Measurements from ENCODE around the gene OTULINL. TPM values are rescaled to one million over a fixed set of nuclear protein-coding genes. Genes with fewer than 3 reads are reported as not detected.
A peak's percentile ranks its signal among the peaks of the same experiment; 100 is the strongest.

The OTULINL gene
- 0.33 and 1.6 TPM in 2 replicates for total RNA-seq (ENCODE audit: low replicate concordance)

- DNase-seq (ENCODE audit: low read depth), result peak; percentile 60
- peak within 1 kb of the TSS; percentile 66 for H3K4me3 ChIP-seq (ENCODE audit: low read depth, low read length)
- TF ChIP-seq CTCF (IDR thresholded peaks at IDR 0.05; ENCODE audit: insufficient read depth, low read length), result no peak
Observed at GRCh38 chr5:14581106-14581890, at the start of gene OTULINL. Gene OTULINL (plus strand): TSS chr5:14581792. CDS start chr5:14581895, 103 bp downstream.

- TF ChIP-seq CTCF (IDR thresholded peaks at IDR 0.05; ENCODE audit: insufficient read depth, low read length), result no peak
- no peak overlapping the region for H3K4me3 ChIP-seq (ENCODE audit: low read depth, low read length)
- DNase-seq (ENCODE audit: low read depth), result no peak
Observed at GRCh38 chr5:14532180-14532579, 49.4 kb upstream of the OTULINL start.

GRCh38 chr5:14534773-14535172 is 46.8 kb upstream of the OTULINL start:
- H3K4me3 ChIP-seq (ENCODE audit: low read depth, low read length), result no peak overlapping the region
- no peak for TF ChIP-seq CTCF (IDR thresholded peaks at IDR 0.05; ENCODE audit: insufficient read depth, low read length)
- no peak for DNase-seq (ENCODE audit: low read depth)

GRCh38 chr5:14545308-14545707 is 36.3 kb upstream of the OTULINL start:
- no peak for TF ChIP-seq CTCF (IDR thresholded peaks at IDR 0.05; ENCODE audit: insufficient read depth, low read length)
- H3K4me3 ChIP-seq (ENCODE audit: low read depth, low read length), result no peak overlapping the region
- DNase-seq (ENCODE audit: low read depth), result no peak

- TF ChIP-seq CTCF (IDR thresholded peaks at IDR 0.05; ENCODE audit: insufficient read depth, low read length), result no peak
- no peak for DNase-seq (ENCODE audit: low read depth)
- no peak overlapping the region for H3K4me3 ChIP-seq (ENCODE audit: low read depth, low read length)
Observed at GRCh38 chr5:14545862-14546261, 35.7 kb upstream of the OTULINL start.

- no peak for DNase-seq (ENCODE audit: low read depth)
- no peak overlapping the region for H3K4me3 ChIP-seq (ENCODE audit: low read depth, low read length)
- no peak for TF ChIP-seq CTCF (IDR thresholded peaks at IDR 0.05; ENCODE audit: insufficient read depth, low read length)
Observed at GRCh38 chr5:14547666-14548065, 33.9 kb upstream of the OTULINL start.

Measured in fibroblast of the aortic adventitia (primary cell).